WERI-Rb-1 (cell line): ENCODE results near the gene SLC25A25.

ENCODE experiments used
- DNase-seq: peaks from one replicate; pipeline ENCODE4 v3.0.0-alpha.2; 2020
- H3K27ac ChIP-seq: fragments of 250-450 bp; sonication (Bioruptor Pico); 2 replicates; pipeline ENCODE4 v1.5.1; 2020; ENCODE audit warnings: mild to moderate bottlenecking, moderate library complexity
- H3K27me3 ChIP-seq: fragments of 250-450 bp; sonication (Bioruptor Pico); 2 replicates; pipeline ENCODE4 v1.5.1; 2021; ENCODE audit warnings: mild to moderate bottlenecking, low read depth, moderate library complexity; ENCODE audit not compliant: insufficient read depth, severe bottlenecking
- H3K36me3 ChIP-seq: fragments of 250-450 bp; sonication (Bioruptor Pico); 2 replicates; pipeline ENCODE4 v1.5.1; 2020; ENCODE audit warnings: mild to moderate bottlenecking, moderate library complexity
- H3K4me3 ChIP-seq: 2 replicates; pipeline ENCODE4 v1.5.1; 2011; ENCODE audit warnings: low read depth, mild to moderate bottlenecking, control low read depth, low read length
- H3K9me3 ChIP-seq: fragments of 250-450 bp; sonication (Bioruptor Pico); 2 replicates; pipeline ENCODE4 v1.5.1; 2021; ENCODE audit warnings: mild to moderate bottlenecking, moderate library complexity; ENCODE audit not compliant: severe bottlenecking
- TF ChIP-seq, protein P1 (sequence below): IDR thresholded peaks from 2 replicates; pipeline ENCODE4 v1.5.1; 2011; ENCODE audit warnings: low read depth, mild to moderate bottlenecking, control low read depth, inconsistent platforms, low read length

SLC25A25 gene

DNA sequence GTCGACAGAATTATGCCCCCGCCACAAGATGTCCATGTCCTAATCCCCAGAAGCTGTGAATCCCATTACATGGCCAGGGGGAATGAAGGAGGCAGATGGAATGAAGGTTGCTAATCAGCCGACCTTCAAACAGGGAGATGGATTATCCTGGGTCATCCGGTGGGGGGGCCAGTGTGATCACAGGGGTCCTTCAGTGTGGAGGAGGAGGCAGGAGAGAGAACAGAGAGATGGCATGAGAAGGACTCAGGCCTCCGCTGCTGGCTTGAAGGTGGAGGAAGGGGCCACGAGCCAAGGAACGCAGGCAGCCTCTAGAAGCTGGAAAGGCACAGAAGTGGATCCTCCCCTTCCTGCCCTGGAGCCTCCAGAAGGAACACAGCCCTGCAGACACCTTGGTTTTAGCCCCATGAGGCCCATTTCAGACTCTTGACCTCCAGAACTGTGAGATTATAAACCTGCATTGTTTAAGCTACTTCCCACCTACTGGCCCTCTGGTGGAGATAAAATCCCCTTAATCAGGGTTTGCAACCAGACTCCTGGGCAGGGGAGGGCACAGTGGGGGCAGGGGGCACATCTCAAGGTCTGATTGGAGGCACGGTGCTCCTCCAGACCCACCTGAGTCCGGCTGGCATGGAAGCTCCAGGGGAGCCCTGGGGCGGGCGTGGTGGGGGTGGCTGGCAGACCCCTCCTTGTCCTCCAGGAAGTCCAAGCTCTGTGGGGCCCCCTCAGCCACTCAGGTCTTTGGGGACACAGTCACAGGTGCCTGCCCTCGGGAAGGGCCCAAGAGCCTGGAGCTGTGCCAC lies 45.7 kb downstream of the SLC25A25 start:
- Histone ChIP-seq H3K36me3 (peaks cover 29% of the 10 kb centered on the region), H3K4me3 (no peak overlapping the region), H3K9me3 (peaks cover 6% of the 10 kb centered on the region), H3K27ac (peak overlapping the region; percentile 81), H3K27me3 (no peaks in the 10 kb centered on the region)
- peak; percentile 88 for DNase-seq
- TF ChIP-seq, protein P1, sequence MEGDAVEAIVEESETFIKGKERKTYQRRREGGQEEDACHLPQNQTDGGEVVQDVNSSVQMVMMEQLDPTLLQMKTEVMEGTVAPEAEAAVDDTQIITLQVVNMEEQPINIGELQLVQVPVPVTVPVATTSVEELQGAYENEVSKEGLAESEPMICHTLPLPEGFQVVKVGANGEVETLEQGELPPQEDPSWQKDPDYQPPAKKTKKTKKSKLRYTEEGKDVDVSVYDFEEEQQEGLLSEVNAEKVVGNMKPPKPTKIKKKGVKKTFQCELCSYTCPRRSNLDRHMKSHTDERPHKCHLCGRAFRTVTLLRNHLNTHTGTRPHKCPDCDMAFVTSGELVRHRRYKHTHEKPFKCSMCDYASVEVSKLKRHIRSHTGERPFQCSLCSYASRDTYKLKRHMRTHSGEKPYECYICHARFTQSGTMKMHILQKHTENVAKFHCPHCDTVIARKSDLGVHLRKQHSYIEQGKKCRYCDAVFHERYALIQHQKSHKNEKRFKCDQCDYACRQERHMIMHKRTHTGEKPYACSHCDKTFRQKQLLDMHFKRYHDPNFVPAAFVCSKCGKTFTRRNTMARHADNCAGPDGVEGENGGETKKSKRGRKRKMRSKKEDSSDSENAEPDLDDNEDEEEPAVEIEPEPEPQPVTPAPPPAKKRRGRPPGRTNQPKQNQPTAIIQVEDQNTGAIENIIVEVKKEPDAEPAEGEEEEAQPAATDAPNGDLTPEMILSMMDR, result no peak

DNA sequence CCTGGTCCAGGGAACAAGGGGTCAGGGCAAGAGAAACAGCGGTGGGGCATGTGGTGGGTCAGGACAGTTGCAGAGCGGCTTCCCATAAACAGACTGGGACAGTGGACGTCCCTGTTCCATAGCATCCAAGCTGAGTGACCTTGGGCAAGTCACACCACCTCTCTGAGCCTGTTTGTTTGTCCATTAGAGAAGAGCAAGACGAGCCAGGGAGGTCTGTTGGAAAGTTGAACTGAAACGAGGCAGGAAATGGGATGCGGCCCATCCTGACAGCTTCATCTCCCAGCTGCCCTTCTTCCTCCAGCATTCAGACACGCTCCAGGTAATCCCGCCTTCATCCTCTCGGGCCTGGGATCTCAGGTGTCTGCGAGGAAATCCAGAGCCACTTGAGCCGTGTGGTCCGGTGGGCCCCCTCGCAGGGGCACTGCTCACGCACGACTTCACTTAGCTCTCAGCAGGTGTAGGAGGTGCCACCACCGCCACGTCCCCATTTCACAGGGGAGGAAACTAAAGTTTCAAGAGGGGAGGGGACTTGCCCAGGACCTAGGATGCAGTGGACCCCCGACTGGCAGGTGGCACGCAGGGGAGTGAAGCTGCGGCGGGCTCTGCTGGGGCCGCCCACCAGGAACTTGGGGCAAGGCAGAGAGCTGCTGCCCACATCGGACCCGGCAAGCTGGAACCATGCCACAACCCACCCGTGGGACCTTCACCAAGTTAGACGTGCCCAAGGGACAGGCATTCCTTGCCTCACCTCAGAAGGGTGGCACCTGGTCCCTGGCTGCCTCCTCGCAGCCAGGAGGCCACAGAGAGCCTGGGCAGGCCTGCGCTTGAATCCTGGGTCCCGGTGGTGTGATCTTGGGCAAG lies 46.5 kb downstream of the SLC25A25 start:
- TF ChIP-seq, protein P1, result no peak
- no peak overlapping the region for H3K4me3 ChIP-seq
- no peaks in the 10 kb centered on the region for H3K27me3 ChIP-seq
- H3K9me3 ChIP-seq, result peaks cover 6% of the 10 kb centered on the region
- peak overlapping the region; percentile 81 for H3K27ac ChIP-seq
- DNase-seq, result no peak
- peaks cover 29% of the 10 kb centered on the region for H3K36me3 ChIP-seq

DNA sequence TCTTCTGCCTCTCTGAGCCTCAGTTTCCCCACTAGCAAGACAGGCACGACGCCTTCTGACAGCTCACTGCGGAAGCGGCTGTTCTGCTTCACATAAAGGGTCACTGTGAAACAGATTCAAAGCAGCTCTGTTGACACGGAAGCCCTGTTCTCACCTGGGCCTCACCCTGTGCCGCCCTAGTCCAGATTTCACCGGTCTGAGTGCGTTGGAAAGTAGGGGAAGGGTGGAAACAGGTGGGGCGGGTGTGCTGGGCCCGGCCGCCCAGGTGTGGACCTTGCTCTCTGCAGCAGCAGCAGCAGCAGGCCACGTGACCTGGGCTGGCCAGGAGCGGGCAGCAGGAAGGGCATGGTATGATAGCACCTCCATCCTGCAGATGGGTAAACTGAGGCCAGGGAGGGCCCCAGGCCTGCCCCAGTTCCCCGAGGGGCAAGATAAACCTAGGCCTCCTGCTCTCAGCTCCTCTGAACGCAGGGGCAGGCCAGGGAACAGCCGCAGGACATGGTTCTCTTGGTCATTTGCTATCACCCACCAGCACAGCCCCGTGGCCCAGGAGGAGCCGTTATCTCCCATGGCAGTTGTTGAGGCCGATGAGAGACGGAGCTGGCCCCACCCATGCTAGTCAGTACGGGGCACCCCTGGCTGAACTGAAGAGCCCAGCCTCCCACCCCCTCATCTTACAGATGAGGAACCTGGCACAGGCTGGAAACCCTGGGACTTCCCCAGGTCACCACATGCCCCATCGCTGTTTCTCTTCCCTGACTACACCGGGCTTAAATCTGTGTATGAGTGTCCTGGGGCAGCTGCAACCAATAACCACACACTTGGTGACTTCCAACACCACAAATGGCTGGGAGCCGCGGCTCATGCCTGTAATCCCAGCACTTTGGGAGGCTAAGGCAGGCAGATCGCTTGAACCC lies 47.4 kb downstream of the SLC25A25 start:
- H3K27ac ChIP-seq, result peak overlapping the region; percentile 81

DNA sequence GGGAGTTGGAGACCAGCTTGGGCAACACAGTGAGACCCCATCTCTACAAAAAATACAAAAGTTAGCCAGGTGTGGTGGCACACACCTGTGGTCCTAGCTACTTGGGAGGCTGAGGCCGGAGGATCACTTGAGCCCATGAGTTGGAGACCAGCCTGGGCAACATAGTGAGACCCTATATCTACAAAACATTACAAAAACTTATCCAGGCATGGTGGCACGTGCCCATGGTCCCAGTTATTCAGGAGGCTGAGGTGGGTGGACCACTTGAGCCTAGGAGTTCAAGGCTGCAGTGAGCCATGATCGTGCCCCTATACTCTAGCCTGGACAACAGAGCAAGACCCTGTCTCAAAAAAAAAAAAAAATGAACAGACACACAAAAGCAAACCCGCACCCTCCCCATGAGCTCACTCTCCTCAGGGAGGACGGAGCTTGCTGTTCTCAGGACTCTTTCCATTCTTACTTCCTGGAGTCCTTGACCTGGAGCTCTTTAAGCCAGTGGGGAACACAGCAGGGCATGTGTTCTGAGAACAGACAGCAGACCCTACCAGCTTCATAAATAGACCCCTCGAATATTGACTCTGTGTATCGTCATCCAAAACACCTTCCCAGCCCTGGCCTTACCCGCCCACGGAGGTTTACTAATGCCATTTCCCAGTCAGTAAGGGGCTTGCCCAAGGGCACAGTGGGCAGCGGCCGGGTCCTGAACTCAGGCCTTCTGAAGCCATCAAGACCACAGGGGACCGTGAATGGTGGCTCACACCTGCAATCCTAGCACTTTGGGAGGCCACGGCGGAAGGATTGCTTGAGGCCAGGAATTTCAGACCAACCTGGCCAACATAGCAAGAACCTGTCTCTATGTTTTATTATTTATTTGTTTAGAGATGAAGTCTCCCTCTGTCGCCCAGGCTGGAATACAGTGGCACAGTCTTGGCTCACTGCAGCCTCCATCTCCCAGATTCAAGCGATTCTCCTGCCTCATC lies 48.4 kb downstream of the SLC25A25 start:
- H3K27ac ChIP-seq, result no peak overlapping the region
- peaks cover 6% of the 10 kb centered on the region for H3K9me3 ChIP-seq
- H3K36me3 ChIP-seq, result peaks cover 30% of the 10 kb centered on the region
- H3K4me3 ChIP-seq, result no peak overlapping the region
- no peaks in the 10 kb centered on the region for H3K27me3 ChIP-seq
- TF ChIP-seq, protein P1, result no peak
- no peak for DNase-seq

More for the DNA sequence above, 47.4 kb downstream of the SLC25A25 start:
- Histone ChIP-seq H3K9me3 (peaks cover 6% of the 10 kb centered on the region), H3K4me3 (no peak overlapping the region), H3K36me3 (peaks cover 29% of the 10 kb centered on the region), H3K27me3 (no peaks in the 10 kb centered on the region)
- TF ChIP-seq, protein P1, result no peak
- DNase-seq, result no peak
